GM19452 (cell line): ENCODE data around the gene XXYLT1.

Source experiments
- ATAC-seq: cut with Tn5 transposase; IDR thresholded peaks from one replicate; pipeline ENCODE4 v1.9.1; 2021; ENCODE audit not compliant: unreplicated experiment

The XXYLT1 gene

GRCh38 chr3:195251336-195252065 lies 19.5 kb downstream of the XXYLT1 start:
- ATAC-seq: no peak

GRCh38 chr3:195250473-195251251 lies 20.3 kb downstream of the XXYLT1 start:
- no peak for ATAC-seq

DNA sequence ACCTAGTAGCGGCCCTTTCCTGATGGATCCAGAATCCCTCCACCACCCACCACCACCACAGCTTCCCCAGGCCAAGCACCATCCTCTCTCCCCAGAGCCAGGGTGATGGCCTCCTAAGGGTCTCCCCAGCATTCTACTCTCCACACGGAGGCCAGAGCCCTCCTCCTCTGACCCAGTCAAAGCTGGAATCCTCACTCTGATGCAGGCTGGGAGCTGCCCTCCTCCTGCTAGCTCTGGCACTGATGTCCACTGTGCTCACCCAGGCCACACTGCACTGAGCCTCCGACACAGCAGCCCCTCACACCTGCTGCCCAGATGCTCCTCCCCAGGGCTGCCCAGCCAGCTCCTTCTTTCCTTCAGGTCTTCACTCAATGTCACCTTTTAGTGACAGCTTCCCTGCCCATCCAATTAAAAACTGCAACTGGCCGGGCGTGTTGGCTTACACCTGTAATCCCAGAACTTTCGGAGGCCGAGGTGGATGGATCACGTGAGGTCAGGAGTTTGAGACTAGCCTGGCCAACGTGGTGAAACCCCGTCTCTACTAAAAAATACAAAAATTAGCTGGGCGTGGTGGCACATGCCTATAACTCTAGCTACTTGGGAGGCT lies 21.0 kb downstream of the XXYLT1 start:
- ATAC-seq: no peak

GRCh38 chr3:195249057-195249770 lies 21.7 kb downstream of the XXYLT1 start:
- no peak for ATAC-seq

GRCh38 chr3:195248281-195248680 lies 22.7 kb downstream of the XXYLT1 start:
- ATAC-seq: no peak

DNA sequence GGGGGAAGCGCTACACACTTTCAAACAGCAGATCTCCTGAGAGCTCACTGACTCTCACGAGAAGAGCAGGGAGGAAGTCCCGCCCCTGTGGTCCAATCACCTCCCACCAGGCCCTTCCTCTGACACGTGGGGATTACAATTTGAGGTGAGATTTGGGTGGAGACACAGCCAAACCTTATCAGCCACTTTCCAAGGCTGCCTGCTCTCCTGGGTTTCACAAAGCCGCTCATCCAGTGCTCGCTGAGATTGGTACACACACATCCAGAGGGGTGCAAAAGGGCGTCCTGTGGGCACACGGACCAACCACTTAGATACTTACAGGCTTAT lies 23.1 kb downstream of the XXYLT1 start:
- ATAC-seq: no peak

DNA sequence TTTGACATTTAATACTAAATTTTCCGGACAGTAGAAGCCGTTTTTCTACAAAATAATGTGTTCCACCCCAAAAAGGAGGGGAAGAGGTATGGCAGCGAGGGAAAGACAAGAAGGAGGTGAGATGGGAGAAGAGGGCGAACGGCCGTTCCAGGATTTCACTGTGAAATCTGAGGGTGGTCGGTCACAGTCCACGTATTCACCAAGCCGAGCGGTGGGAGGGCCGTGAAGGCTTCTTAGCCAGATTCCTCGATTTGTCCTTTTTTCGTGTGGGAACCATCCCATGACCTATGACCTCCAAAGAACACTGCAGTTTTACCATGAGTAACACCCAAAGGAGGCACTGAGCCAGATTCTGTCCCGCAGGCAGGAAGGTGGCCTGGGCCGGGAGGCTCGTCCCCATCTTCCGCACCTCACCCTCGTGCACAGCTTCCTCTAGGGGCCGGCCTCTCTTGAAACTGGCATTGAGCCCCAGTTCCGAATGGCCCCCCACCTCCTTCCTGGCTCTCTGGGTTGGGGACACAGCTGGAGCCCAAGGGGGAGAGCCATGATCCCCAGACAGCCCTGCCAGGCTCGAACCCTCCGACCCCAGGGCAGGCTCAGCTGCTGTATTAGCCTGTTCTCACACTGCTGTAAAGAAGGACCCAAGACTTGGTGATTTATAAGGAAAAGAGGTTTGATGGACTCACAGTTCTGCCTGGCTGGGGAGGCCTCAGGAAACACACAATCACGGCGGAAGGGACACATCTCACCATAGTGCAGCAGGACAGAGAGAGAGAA lies 23.7 kb downstream of the XXYLT1 start:
- no peak for ATAC-seq

- no peak for ATAC-seq
Observed at GRCh38 chr3:195246581-195246995, 24.4 kb downstream of the XXYLT1 start.

GRCh38 chr3:195245531-195245951 lies 25.4 kb downstream of the XXYLT1 start:
- no peak for ATAC-seq

GRCh38 chr3:195241592-195242355 lies 29.2 kb downstream of the XXYLT1 start:
- no peak for ATAC-seq

- ATAC-seq: no peak
Observed at GRCh38 chr3:195240939-195241338, 30.0 kb downstream of the XXYLT1 start.

GRCh38 chr3:195240171-195240701 lies 30.7 kb downstream of the XXYLT1 start:
- ATAC-seq: no peak

DNA sequence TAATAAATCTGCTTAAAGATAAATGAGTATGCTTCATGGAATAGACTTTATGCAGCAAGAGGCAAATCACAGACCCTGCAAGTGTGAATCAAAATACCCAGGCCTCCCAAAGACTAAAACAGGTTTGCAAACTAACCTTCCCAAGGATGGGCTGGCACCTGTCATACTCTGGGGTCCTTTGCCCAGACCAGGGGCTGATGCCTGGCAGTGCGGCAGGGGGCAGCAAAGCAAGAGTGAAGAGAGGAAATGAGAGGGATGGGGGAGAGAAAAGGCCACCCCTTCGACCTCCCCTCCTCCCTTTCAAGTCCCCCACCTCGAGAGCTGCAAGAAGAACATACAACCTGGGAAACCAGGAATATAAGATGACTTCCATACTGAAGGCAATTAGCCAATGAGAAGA lies 31.8 kb downstream of the XXYLT1 start:
- ATAC-seq: no peak

DNA sequence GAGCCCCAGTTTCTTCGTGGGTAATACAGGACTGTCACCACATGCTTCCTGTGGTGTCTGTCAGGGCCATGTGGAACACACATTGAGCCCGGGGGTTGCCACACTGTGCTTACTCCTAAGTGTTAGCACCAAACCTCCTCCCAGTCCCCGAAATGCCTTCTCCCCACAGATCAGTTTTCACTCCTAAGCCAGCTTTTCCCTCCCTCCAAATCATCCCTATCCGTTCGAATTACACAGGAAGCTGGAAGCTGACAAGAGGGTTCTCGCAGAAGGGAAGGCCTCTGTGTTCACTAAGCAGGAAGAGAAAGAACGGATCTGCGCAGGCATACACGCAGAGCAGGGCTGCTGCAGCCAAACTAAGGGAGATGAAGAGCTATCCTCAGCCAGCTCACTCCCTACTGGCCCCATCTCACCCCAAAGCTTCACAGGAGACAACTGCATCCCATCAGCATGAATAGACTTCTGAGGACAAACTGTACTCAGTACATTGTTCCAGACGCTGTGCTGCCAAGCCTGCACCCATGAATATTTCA lies 32.3 kb downstream of the XXYLT1 start:
- no peak for ATAC-seq

GRCh38 chr3:195238081-195238571 lies 32.8 kb downstream of the XXYLT1 start:
- ATAC-seq: no peak

DNA sequence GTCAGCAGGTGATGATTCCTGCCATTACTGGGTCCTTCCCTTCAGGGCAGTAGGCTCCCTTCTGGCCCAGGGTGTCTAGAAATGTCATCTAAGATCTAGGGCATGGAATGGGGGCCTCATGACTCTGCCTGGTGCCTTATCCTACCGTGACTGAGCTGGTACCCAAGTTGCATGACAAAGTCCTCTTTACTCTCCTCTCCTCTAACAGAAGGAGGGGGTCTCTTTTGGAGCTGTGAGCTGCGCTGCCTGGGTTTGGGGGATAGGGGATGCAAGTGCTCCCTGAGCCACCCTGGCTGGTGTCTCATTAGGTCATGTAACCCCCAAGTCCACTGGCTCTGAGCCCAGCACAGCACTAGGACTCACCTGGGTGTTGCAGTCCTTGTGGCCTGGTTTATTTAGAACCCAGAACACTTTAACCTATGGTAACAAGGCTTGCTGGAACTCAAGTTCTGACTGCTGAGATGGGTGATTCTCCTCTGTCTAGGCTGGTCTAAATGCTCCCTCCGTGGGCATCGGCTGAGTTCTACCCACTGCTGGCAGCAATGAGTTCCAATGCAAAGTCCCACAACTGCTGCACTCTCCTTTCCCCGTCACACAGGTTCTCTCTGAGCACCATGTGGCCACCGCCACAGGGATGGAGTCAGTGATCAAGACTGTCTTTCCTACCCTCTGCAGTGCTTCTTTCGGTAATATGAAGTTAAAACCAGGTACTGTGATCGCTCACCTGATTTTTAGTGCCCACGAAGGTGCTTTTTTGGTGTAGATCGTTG lies 34.0 kb downstream of the XXYLT1 start:
- no peak for ATAC-seq

GRCh38 chr3:195236076-195236798 lies 34.7 kb downstream of the XXYLT1 start:
- no peak for ATAC-seq

DNA sequence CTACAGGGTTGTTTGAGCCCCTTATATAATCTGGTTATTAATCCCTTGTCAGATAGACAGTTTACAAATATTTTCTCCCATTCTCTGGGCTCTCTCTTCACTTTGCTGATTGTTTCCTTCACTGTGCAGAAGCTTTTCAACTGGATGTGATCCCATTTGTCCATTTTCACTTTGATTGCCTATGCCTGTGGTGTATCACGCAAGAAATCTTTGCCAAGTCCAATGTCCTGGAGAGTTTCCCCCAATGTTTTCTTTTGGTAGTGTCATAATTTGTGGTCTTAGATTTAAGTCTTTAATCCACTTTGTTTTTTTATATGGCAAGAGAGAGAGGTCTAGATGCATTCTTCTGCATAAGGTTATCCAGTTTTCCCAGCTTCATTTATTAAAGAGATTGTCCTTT lies 40.7 kb downstream of the XXYLT1 start:
- ATAC-seq: no peak
